Keratinocyte (primary cell): Measurements from ENCODE around the gene TYW3.
"Not testable (repeated sequence)": the region's sequence is repeated elsewhere in the genome, so short reads cannot be mapped to it uniquely, and the experiment has no call there.

ENCODE experiments used
- CTCF ChIP-seq, 3 experiments: IDR thresholded peaks in 1 of 3; conservative IDR thresholded peaks in 1 of 3; optimal IDR thresholded peaks in 1 of 3; 2 replicates in 2 of 3; 3 replicates in 1 of 3; pipeline versions ENCODE3 to v1.5.1; 2011; ENCODE audit warnings: low read length in 3 of 3, mild to moderate bottlenecking in 3 of 3, moderate library complexity in 2 of 3, control low read depth in 1 of 3, inconsistent platforms in 1 of 3; ENCODE audit not compliant: insufficient read depth in 2 of 3; ENCODE audit errors: extremely low read depth in 1 of 3
- EZH2 ChIP-seq: IDR thresholded peaks from one replicate; pipeline ENCODE4 v1.6.1; 2012; ENCODE audit warnings: inconsistent platforms, mild to moderate bottlenecking, low read length, moderate library complexity

- TF ChIP-seq EZH2; CTCF (optimal IDR thresholded peaks at IDR 0.05 in 1 of 3, IDR thresholded peaks at IDR 0.05 in 1 of 3, conservative IDR thresholded peaks at IDR 0.05 in 1 of 3; ENCODE audit: extremely low read depth in 1 of 3, insufficient read depth in 2 of 3, low read length in 3 of 3): not testable (repeated sequence)
Measured at GRCh38 chr1:74740307-74740980, 7.5 kb downstream of the TYW3 start.
